GM21619 (cell line): Measurements from ENCODE around the gene DOCK1.

Source experiments
- ATAC-seq: cut with Tn5 transposase; IDR thresholded peaks from one replicate; pipeline ENCODE4 v1.9.1; 2021; ENCODE audit not compliant: unreplicated experiment

Gene DOCK1

GRCh38 chr10:127337801-127338200, 432.6 kb downstream of the DOCK1 start:
- no peak for ATAC-seq

- no peak for ATAC-seq
Measured at GRCh38 chr10:127338399-127339110, 433.3 kb downstream of the DOCK1 start.

DNA sequence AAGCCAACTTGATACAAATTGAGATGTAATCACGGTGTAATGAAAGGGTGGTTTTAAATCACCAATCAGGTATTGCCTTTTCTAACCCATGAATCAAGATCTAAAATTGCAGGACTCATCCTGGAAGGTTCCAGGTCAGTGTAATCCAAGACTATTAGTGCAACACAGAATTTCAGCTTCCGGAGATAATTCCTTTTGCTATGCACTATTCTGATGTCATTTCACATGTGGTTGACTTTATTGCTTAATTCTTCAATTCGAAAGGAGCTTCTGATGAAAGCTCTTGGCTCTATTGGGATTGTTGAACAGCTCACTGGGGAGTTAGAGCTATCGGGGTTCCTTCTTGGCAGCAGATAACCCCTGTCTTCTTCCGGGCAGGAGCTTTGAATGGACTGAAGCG, 438.6 kb downstream of the DOCK1 start:
- ATAC-seq: no peak

DNA sequence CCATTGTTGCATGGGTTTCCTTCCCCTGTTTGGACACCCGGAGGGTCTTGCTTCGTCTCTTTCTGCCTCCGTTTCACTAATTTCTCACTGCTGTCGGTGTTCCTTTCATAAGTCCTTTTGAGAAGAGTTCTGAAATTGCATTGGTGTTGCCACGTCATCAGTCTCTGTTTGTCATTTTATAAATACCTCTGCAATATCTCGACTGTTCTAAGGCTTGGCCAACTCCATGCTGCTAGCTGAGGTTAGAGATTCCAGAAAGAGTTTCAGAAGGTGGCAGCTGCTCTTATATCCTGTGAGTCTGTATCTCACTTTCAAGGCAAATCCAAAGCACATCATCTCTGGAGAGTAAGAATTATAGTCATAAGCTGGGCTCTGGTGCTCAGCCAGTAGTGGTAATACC, 439.1 kb downstream of the DOCK1 start:
- ATAC-seq: no peak

DNA sequence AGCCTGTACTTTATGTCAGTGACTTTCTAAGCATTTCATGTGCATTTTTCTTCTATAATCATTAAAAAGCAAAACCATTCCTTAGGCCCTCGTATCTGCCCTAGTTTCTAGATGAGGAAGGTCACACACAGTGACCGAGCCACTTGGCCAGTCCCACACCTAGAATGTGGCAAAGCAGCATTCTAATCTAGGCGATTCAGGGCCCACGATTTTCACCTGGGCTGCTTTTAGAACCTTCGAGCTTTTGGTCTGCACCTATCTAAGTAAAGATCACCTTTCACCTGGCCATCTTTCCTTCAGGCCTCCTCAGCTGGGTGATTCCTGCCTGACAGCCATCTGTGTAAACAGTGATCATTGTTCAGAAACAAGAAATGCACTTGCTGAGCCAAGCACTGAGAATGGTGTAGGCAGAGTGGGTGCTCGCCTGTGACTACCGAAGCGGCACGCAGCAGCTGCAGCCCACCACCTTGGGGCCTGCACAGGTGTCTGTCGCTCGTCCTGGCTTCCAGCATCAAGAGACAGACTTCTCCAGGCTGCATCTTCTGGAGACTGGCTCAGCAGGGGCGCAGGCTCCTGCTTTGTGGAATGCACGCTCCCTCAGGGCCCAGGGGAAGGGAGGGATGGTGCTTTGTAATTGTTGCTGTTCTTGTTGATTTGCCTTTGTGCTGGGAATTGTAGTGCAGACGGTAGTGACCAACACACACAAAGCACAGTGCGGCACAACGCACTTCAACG, 440.2 kb downstream of the DOCK1 start:
- ATAC-seq: no peak

DNA sequence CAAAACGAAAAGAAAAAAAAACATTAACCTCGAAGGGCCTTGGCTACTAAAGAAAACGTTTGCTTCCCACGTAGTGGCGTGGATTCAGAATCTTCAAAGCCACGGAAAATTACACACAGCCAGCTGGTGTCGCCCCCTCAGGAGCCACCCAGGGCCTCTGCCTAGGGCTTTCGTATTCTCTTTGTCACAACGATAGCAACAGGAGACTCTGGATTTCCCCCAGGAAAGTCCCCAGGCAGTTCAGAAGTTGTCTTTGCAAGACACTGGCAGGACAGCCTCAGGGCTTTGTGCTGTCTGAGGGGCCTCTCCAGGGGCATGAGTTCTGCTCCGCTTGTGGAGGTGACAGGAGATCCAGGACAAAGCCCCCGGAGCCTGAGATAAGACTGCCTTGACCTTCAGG, 441.4 kb downstream of the DOCK1 start:
- no peak for ATAC-seq

DNA sequence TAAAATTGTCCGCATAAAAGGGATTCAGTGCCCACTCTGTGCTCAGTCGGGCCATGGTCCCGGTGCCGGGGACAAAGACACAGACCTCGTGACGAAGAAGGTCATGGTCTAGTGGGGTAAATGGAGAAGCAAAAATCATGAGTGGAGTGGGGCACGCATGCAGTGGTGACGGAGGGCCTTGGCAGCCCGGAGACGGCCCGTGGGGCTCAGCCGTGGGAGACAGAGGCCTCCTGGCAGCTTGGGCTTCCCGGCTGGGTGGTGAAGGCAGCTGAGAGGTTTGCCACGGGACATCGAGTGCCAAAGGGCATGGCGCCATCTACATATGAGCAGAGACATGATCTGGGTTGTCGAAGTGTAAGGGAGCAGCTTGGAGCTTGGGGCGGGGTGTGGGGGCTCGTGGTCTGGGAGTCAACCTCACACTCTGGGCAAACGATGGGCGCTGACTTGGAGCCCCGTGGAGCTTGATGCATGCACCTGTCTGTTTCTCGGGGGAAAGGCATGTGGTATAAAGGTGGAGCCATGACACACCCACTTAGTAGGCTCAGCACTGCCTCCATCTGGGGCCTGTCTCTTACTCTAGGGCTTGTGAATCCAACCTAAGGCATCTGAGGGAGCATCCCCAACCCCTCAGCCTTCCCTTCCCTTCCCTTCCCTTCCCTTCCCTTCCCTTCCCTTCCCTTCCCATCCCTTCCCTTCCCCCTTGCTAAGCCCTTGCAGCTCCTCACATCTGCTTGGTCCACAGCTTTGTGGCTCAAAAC, 442.2 kb downstream of the DOCK1 start:
- ATAC-seq: no peak

DNA sequence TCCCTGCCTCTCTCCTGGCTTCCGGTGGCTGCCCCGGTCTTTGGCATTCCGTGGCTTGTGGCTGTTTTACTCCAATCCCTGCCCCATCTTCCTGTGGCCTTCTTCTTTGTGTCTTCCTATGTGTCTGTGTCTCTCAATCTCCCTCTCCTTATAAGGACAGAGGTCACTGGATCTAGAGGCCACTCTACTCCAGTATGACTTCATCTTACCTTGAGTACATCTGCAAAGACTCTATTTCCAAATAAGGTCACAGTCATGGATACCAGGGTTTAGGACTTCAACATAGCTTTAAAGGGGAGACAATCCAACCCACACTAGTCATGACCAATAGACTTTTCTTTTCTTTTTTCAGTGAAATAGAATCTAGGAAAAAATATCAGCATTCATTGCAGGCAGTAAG, 444.5 kb downstream of the DOCK1 start:
- no peak for ATAC-seq

DNA sequence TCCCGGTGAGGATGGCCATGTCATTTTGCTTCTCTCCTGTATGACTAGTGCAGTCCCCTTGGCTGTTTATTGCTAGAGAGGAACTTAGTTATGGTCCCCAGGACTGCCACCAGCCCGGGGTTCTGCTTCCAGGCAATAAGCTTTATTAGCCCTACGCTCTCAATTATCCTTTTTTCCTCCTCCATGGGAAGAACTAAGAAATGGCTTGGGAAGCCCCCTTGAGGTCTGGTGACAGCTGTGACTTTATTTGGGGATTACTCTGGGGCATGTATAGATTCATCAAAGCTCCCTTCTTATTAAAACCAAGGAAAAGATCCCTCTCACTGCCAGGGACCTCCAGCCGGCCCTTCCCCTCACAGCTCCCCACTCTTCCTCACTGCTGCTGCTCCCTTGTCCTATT, 446.3 kb downstream of the DOCK1 start:
- no peak for ATAC-seq

- no peak for ATAC-seq
Measured at GRCh38 chr10:127353544-127353943, 448.3 kb downstream of the DOCK1 start.

DNA sequence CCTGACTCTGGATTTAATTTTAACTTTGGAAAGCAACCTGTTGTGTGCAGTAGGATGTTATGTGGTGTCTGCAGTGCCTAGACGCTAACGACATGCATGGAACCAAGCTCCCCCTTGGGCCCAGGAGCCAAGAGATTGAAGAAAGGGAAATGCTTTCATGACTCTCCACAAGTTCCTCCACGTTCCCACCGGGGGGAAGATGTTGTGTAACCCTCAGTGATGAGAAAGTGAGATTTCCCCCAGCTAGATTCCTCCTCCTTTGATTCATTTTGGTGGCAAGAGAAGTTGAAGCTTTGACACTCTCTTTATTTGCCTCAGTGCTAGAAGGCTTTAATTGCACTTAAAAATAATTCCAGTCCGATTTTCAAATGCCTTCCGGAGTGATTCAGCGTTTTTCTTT, 449.0 kb downstream of the DOCK1 start:
- ATAC-seq: no peak

DNA sequence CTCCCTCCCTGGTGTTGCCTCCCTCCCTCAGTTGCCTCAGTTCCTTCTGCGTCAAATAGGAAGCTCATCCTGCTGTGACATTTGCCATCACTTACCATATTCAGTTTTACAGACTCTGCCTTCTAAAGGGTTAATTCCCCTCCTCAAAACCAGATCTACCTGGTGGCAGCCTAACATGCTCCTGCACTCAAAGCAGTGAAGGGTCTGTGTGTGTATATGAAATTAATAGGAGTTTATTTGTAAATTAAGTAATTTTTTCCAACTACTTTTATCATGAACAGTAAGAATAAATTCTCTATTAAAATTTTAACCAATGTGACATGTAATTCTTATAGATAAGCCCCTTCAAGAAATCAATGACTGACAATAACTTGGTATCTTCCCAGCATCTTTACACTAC, 449.8 kb downstream of the DOCK1 start:
- ATAC-seq: no peak

- no peak for ATAC-seq
Measured at GRCh38 chr10:127356360-127356759, 451.1 kb downstream of the DOCK1 start.

DNA sequence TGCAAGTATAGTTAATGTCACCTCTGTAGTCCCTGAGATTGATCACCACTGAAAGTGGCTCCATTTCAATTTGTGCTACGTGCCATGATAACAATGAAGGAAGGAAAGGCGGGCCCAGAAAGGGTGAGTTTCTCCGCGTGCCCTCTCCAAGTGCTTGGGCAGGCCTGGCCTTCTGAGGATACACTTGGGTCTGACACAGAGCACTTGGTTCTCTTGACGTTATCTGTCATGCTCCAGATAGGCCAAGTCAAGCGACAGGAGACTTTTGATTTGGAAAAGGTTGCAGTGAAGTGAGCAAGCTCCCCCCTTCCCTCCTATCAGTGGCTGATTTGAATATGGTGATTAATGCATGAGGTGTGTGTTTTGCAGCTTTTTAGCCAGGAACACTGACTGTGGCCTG, 452.0 kb downstream of the DOCK1 start:
- no peak for ATAC-seq

DNA sequence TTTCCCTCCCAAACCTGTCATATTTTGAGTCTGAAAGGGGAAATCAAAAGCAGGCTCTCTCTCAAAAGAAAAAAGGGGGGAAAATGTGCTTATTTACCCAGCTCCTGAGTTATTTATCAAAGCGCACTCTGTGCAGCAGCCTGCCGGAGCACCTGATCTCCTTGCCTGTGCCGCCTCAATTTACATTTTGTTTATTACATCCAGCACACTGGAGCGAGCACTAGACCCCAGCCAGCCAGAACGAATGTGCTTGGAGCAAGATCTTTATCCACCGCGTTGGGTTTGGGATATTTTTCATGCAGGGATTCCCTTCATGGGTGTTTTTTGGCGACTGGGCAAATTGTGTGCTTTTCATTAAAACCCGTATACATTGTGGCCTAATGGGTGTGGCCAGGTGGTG, 453.1 kb downstream of the DOCK1 start:
- ATAC-seq: no peak

DNA sequence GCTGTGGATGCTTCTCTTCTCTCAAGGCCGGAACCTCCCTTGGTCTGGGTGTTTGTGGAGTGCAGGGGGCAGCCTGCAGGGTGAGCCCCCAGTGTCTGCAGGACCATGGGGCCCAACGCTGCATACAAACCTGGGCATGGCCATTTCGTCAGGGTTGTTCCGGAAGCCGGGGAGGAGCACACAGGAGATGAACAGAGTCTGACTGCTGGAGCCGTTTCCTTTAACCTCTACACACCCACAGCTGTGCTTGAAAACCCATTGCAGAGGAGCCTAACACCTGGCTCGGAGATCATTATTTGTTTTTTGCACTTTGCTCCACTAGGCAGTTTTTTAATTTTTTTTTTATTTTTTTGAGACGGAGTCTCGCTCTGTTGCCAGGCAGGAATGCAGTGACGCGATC, 458.8 kb downstream of the DOCK1 start:
- no peak for ATAC-seq

GRCh38 chr10:127368101-127368500, 462.9 kb downstream of the DOCK1 start:
- ATAC-seq: no peak

DNA sequence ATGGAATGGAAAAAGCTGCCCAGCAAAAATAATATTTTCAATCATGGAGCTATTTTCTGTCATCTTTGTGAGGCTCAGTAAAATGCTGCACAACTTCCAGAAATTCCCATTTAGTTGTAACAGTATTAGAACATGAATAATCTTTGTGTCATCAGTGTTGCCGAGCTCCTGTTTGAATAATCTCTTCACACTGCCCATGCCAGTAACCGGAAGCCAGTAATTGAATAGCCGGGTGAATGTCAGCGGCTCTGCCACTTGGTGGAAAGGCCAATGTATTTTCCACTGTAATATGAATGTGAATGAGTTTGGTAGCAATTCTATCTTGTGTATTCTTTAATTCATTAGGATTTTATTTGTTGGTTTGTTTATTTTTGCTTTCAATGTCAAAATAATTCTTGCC, 463.7 kb downstream of the DOCK1 start:
- no peak for ATAC-seq

DNA sequence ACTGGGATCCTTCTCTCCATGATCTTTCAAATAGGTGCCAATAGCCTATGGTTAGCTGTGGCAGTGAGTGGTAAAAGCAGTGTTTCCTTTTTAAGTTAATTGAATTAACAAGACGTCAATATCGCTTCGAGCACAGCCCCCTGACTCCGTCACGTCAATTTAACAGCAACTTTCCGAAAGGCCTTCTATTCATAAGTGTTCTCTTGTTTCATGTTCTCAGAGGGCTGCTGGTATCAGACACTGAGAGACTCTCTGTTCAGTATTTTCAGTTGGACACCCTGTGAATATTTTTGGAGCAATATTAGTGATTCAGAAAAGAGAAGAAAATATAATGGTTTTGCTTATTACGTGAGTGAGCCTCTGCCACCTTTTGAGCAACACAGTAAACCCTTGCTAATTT, 465.4 kb downstream of the DOCK1 start:
- ATAC-seq: no peak

DNA sequence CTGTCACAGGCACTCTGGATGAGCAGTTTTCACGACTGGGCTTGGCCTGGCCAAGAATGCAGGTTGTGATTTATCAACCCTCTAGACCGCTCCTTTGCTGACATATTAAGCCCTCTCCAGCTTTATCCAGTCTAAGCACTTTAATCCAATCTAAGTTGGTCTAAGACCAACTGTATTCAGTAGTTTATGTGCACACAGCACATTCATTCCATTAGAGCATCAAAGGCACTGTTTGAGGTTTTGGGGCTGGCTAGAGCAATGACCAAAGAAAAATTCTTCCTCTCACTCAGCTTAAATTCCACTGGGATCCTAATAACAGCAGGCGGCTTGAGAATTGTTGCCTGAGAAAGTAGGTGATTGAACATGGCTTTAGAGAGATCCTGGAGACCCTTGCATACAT, 467.1 kb downstream of the DOCK1 start:
- ATAC-seq: no peak

DNA sequence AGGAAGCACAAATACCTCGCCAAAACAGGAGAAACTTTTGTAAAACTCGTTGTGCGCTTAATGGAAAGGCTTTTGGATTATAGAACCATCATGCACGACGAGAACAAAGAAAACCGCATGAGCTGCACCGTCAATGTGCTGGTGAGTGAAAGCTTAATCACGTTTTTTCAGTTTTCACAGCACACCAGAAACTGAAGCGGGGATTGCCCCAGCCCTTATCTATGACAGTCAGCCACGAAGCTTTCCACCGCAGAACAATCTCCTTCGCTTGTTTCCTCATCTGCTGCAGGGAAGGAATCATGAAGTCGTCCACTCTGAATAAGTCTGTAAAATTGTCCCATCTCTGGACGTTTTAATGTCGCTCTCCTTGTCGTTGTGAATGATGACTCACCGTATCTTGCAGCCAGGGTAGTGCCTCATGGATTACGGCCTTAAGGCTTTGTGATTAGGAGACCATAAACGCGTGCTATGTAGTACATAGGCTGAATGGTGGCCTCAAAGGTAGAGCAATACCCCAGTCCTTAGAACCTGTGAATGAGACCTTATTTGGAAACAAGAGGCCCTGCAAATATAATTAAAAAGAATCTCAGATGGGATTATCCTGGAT, 468.9 kb downstream of the DOCK1 start:
- ATAC-seq: no peak

DNA sequence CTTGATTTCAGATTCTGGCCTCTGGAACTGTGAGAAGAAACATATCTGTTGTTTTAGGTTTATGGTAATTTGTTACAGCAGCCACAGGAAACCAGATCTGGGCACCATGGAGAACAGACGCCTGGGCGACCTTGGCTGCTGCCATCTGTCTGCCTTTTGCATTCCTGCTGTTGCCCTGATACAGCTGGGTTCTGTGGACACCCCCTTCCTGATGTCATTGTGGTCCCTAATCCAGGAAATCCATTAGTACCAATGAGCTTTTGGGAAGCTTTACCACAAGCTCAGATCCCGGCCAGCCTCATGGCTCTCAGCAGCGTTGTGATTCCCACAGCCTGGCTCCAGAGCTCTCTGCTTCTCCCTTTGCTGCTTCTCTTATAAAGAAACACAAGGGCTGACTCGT, 469.7 kb downstream of the DOCK1 start:
- no peak for ATAC-seq
